NB4 (cell line): ENCODE data around the gene CYB561D1.

Source experiments
- DNase-seq: peaks from one replicate; pipeline ENCODE4 v3.0.0; 2010; ENCODE audit warnings: low read depth
- H3K4me3 ChIP-seq: one replicate; pipeline ENCODE4 v1.5.1; 2011; ENCODE audit warnings: mild to moderate bottlenecking, low read depth, low read length, moderate library complexity
- CTCF ChIP-seq: IDR thresholded peaks from one replicate; pipeline ENCODE4 v1.5.1; 2012; ENCODE audit warnings: low read depth, low read length
- MAX ChIP-seq: IDR thresholded peaks from 2 replicates; pipeline ENCODE4 v1.6.1; 2011; ENCODE audit warnings: low read depth, low read length
- MYC ChIP-seq: IDR thresholded peaks from 2 replicates; pipeline ENCODE4 v1.6.1; 2011; ENCODE audit warnings: low read depth, low read length
- POLR2A ChIP-seq: IDR thresholded peaks from 2 replicates; pipeline ENCODE4 v1.6.1; 2011; ENCODE audit warnings: mild to moderate bottlenecking; ENCODE audit not compliant: insufficient read length; ENCODE audit errors: extremely low read depth

Gene CYB561D1

GRCh38 chr1:109457819-109458218, 36.1 kb upstream of the CYB561D1 start:
- TF ChIP-seq MYC: no peak
- no peak for TF ChIP-seq POLR2A
- no peak for TF ChIP-seq CTCF
- TF ChIP-seq MAX: no peak
- H3K4me3 ChIP-seq: no peak overlapping the region

GRCh38 chr1:109466125-109466451, 27.8 kb upstream of the CYB561D1 start:
- TF ChIP-seq MAX: no peak
- TF ChIP-seq POLR2A: no peak
- TF ChIP-seq MYC: no peak
- no peak for TF ChIP-seq CTCF
- DNase-seq: no peak
- H3K4me3 ChIP-seq: no peak overlapping the region

More at GRCh38 chr1:109457819-109458218, 36.1 kb upstream of the CYB561D1 start:
- DNase-seq: no peak

GRCh38 chr1:109466452-109467300, 27.2 kb upstream of the CYB561D1 start, which contains the start of gene SYPL2:
TSS of gene SYPL2 (plus strand) at chr1:109466546. CDS start at chr1:109466844, 298 bp downstream.
- no peak for TF ChIP-seq MYC
- no peak for TF ChIP-seq MAX
- no peak for TF ChIP-seq POLR2A
- no peak for TF ChIP-seq CTCF
- no peak within 1 kb of the TSS for H3K4me3 ChIP-seq
- DNase-seq: no peak

GRCh38 chr1:109467301-109467777, 26.6 kb upstream of the CYB561D1 start:
- no peak overlapping the region for H3K4me3 ChIP-seq
- TF ChIP-seq CTCF: no peak
- DNase-seq: no peak

- no peak for DNase-seq
- TF ChIP-seq CTCF: no peak
- no peak for TF ChIP-seq POLR2A
- no peak for TF ChIP-seq MAX
- TF ChIP-seq MYC: no peak
These were observed 25.8 kb upstream of the CYB561D1 start for GRCh38 chr1:109468061-109468460.

More at GRCh38 chr1:109468061-109468460, 25.8 kb upstream of the CYB561D1 start:
- no peak overlapping the region for H3K4me3 ChIP-seq
